ENCODE data around the gene FAM221B.

- TF ChIP-seq SUZ12 (IDR thresholded peaks at IDR 0.05; ENCODE audit: extremely low read depth, insufficient read depth, insufficient read length) (no peak), ZNF274 (IDR thresholded peaks at IDR 0.05; ENCODE audit: low read depth, low read length) (no peak), YY1 (IDR thresholded peaks at IDR 0.05; ENCODE audit: insufficient read depth, insufficient read length) (no peak)
Measured at GRCh38 chr9:35793461-35793860, 35.1 kb downstream of the FAM221B start.

All from NT2/D1 (cell line).